Measurements from ENCODE around the gene PTGER4. TPM values are rescaled to one million over a fixed set of nuclear protein-coding genes. Genes with fewer than 3 reads are reported as not detected.
"Not testable (repeated sequence)": the region's sequence is repeated elsewhere in the genome, so short reads cannot be mapped to it uniquely, and the experiment has no call there.

PTGER4 gene
- total RNA-seq, 4 donors from 2014 or later = 14.6 to 27.3 (median 20.8) TPM

- no peak overlapping the region for H3K4me3 ChIP-seq (ENCODE audit: low read depth, poor library complexity, severe bottlenecking)
- intact Hi-C loops (cut with DNase I; ENCODE audit: low total_unique reads) = no loop called here
- no peak for DNase-seq (ENCODE audit: low spot score in 2 of 2)
- no peak for TF ChIP-seq POLR2A (IDR thresholded peaks at IDR 0.05)
- no peak for TF ChIP-seq CTCF (IDR thresholded peaks at IDR 0.05)
These were observed 34.3 kb downstream of the PTGER4 start for GRCh38 chr5:40714001-40714400.

GRCh38 chr5:40716000-40716399, 36.3 kb downstream of the PTGER4 start:
- no peak for DNase-seq (ENCODE audit: low spot score in 2 of 2)
- no peak overlapping the region for H3K4me3 ChIP-seq (ENCODE audit: low read depth, poor library complexity, severe bottlenecking)
- TF ChIP-seq CTCF (IDR thresholded peaks at IDR 0.05) (no peak), POLR2A (IDR thresholded peaks at IDR 0.05) (no peak)
- WGBS, 2 donors = 32 to 88% methylated on average over 2 of the region's 2 CpGs
- intact Hi-C loops (cut with DNase I; ENCODE audit: low total_unique reads) = no loop called here

GRCh38 chr5:40716590-40716989, 36.9 kb downstream of the PTGER4 start:
- TF ChIP-seq POLR2A (IDR thresholded peaks at IDR 0.05) (no peak), CTCF (IDR thresholded peaks at IDR 0.05) (no peak)
- WGBS, 2 donors = 96 to 100% methylated on average over 2 of the region's 2 CpGs
- H3K4me3 ChIP-seq (ENCODE audit: low read depth, poor library complexity, severe bottlenecking) = no peak overlapping the region

GRCh38 chr5:40717281-40717680, 37.6 kb downstream of the PTGER4 start:
- TF ChIP-seq CTCF (IDR thresholded peaks at IDR 0.05) (no peak), POLR2A (IDR thresholded peaks at IDR 0.05) (no peak)
- intact Hi-C loops (cut with DNase I; ENCODE audit: low total_unique reads) = no loop called here
- H3K4me3 ChIP-seq (ENCODE audit: low read depth, poor library complexity, severe bottlenecking) = no peak overlapping the region
- DNase-seq (ENCODE audit: low spot score in 2 of 2) = no peak

More at GRCh38 chr5:40716590-40716989, 36.9 kb downstream of the PTGER4 start:
- DNase-seq (ENCODE audit: low spot score in 2 of 2) = no peak
- intact Hi-C loops (cut with DNase I; ENCODE audit: low total_unique reads) = no loop called here

GRCh38 chr5:40720069-40720468, 40.4 kb downstream of the PTGER4 start:
- no peak overlapping the region for H3K4me3 ChIP-seq (ENCODE audit: low read depth, poor library complexity, severe bottlenecking)
- intact Hi-C loops (cut with DNase I; ENCODE audit: low total_unique reads) = loop anchor here (10.0 kb wide), 1 partner anchor 1135 kb away; no protein-coding TSS in a partner anchor
- TF ChIP-seq CTCF (IDR thresholded peaks at IDR 0.05) (no peak), POLR2A (IDR thresholded peaks at IDR 0.05) (no peak)
- no peak for DNase-seq (ENCODE audit: low spot score in 2 of 2)

- H3K4me3 ChIP-seq (ENCODE audit: low read depth, poor library complexity, severe bottlenecking); DNase-seq (ENCODE audit: low spot score in 2 of 2): not testable (repeated sequence)
- WGBS, 2 donors = 96 to 97% methylated on average over 13 to 36 of the region's 37 CpGs
- intact Hi-C loops (cut with DNase I; ENCODE audit: low total_unique reads) = loop anchor here (10.0 kb wide), 1 partner anchor 1138 kb away; no protein-coding TSS in a partner anchor
These were observed 42.8 kb downstream of the PTGER4 start for GRCh38 chr5:40722497-40722911.
